Endothelial cell of umbilical vein (primary cell): ENCODE results near the gene FAM98B. TPM values are rescaled to one million over a fixed set of nuclear protein-coding genes. Genes with fewer than 3 reads are reported as not detected.

ENCODE experiments used
- BruUV-seq: library from RNA; stranded (reverse); fragments of 400-500 nt; replicated peaks from 2 replicates; lab custom pipeline; 2021; lab: Mats Ljungman, UMichigan
- CTCF ChIA-PET: fragments of 300-600, 350-600 bp; sonication (Branson Sonifier 250); formaldehyde crosslinking; loops from one replicate; lab custom pipeline; 2021; ENCODE audit warnings: antibody characterized with exemption, inconsistent platforms; lab: Charles Lee
- POLR2A ChIA-PET: fragments of 300-600, 350-600 bp; sonication (Branson Sonifier 250); formaldehyde crosslinking; loops from one replicate; lab custom pipeline; 2021; ENCODE audit warnings: antibody characterized with exemption, inconsistent platforms; lab: Charles Lee
- DNase-seq: peaks from one replicate; pipeline ENCODE4 v3.0.0-alpha.2; 2011; ENCODE audit warnings: low read depth, low spot score
- FAIRE-seq: peaks from 2 replicates; lab custom pipeline; 2011; peaks lifted over from hg19 to GRCh38; lab: Jason Lieb, UNC
- H2AFZ ChIP-seq: 2 replicates; pipeline ENCODE4 v1.6.0; 2012; ENCODE audit warnings: low read depth, low read length, control low read depth, inconsistent platforms
- H3K27ac ChIP-seq: 2 replicates; pipeline ENCODE4 v1.5.1; 2011; ENCODE audit warnings: low read depth, mild to moderate bottlenecking, control low read depth, low read length, moderate library complexity; ENCODE audit not compliant: insufficient read depth
- H3K27me3 ChIP-seq, 2 experiments: 2 replicates each; pipeline versions ENCODE4 v1.6.0 to v1.6.1; 2011; ENCODE audit warnings: low read length in 2 of 2, mixed read lengths in 1 of 2; ENCODE audit not compliant: control insufficient read depth in 2 of 2, insufficient read depth in 2 of 2
- H3K36me3 ChIP-seq, 2 experiments: 2 replicates in 1 of 2; 3 replicates in 1 of 2; pipeline ENCODE4 v1.5.1; 2011; ENCODE audit warnings: low read length in 2 of 2, mild to moderate bottlenecking in 1 of 2, moderate library complexity in 1 of 2; ENCODE audit not compliant: control insufficient read depth in 2 of 2, insufficient read depth in 2 of 2; ENCODE audit errors: extremely low read depth in 1 of 2
- H3K4me1 ChIP-seq: 3 replicates; pipeline ENCODE4 v1.5.1; 2011; ENCODE audit warnings: mild to moderate bottlenecking, low read length; ENCODE audit not compliant: control insufficient read depth, insufficient read depth; ENCODE audit errors: extremely low read depth
- H3K4me2 ChIP-seq: 2 replicates; pipeline ENCODE4 v1.6.1; 2011; ENCODE audit warnings: low read length, control low read depth, mixed read lengths; ENCODE audit not compliant: insufficient read depth
- H3K4me3 ChIP-seq, 3 experiments: fragments of 200-600 bp in 1 of 3; sonication (generic), shearing (Covaris generic) in 1 of 3; replicated peaks in 1 of 3; 2 replicates each; pipeline ENCODE4 v1.5.1; 2011 to 2016; ENCODE audit warnings: control low read depth in 3 of 3, low read length in 3 of 3, mild to moderate bottlenecking in 2 of 3, inconsistent platforms in 1 of 3, low read depth in 1 of 3, moderate library complexity in 1 of 3; ENCODE audit not compliant: insufficient read depth in 1 of 3
- H3K79me2 ChIP-seq: 2 replicates; pipeline ENCODE4 v1.6.0; 2012; ENCODE audit warnings: low read length, inconsistent platforms; ENCODE audit not compliant: control insufficient read depth, insufficient read depth
- H3K9ac ChIP-seq: replicated peaks from 2 replicates; pipeline ENCODE3; 2011; ENCODE audit warnings: low read length, control low read depth; ENCODE audit not compliant: insufficient read depth; ENCODE audit errors: extremely low read depth
- H3K9me1 ChIP-seq: replicated peaks from 3 replicates; pipeline ENCODE4 v1.6.0; 2011; ENCODE audit warnings: mild to moderate bottlenecking, low read length; ENCODE audit not compliant: control insufficient read depth, insufficient read depth; ENCODE audit errors: extremely low read depth
- H3K9me3 ChIP-seq: replicated peaks from 2 replicates; pipeline ENCODE4 v1.5.1; 2012; ENCODE audit warnings: low read length, inconsistent platforms; ENCODE audit not compliant: control insufficient read depth, insufficient read depth
- H4K20me1 ChIP-seq: replicated peaks from 2 replicates; pipeline ENCODE3; 2011; ENCODE audit warnings: mild to moderate bottlenecking, low read length; ENCODE audit not compliant: control insufficient read depth, insufficient read depth; ENCODE audit errors: extremely low read depth
- CTCF ChIP-seq, 2 donors: IDR thresholded peaks; 1 replicate in 1 of 2; 2 replicates in 1 of 2; pipeline ENCODE4 v1.5.1; 2011; ENCODE audit warnings: low read length in 2 of 2, mild to moderate bottlenecking in 2 of 2, moderate library complexity in 2 of 2, control low read depth in 1 of 2, inconsistent platforms in 1 of 2, low read depth in 1 of 2; ENCODE audit not compliant: insufficient read depth in 1 of 2; ENCODE audit errors: extremely low read depth in 1 of 2
- EZH2 ChIP-seq: IDR thresholded peaks from 2 replicates; pipeline ENCODE4 v1.6.1; 2012; ENCODE audit warnings: borderline replicate concordance, low read depth, mild to moderate bottlenecking, moderate library complexity, low read length, inconsistent platforms; ENCODE audit not compliant: severe bottlenecking
- GATA2 ChIP-seq: IDR thresholded peaks from 2 replicates; pipeline ENCODE4 v1.7.0; 2011; ENCODE audit warnings: low read depth, mild to moderate bottlenecking, moderate library complexity, mixed read lengths, low read length; ENCODE audit not compliant: insufficient read length, insufficient read depth
- dilution Hi-C: fragments of 300-500 bp; cut with MboI; formaldehyde crosslinking; loops from one replicate; pipeline ENCODE4 v1.15.0; 2019; ENCODE audit warnings: low sequenced_read_pairs; ENCODE audit not compliant: extremely low pct_ligation_motif_present
- intact Hi-C: fragments of 100-400 bp; cut with micrococcal nuclease; formaldehyde crosslinking; loops from one replicate; pipeline ENCODE4 v1.10.0; 2022
- polyA plus RNA-seq, 4 experiments: library from polyadenylated mRNA; depleted of rRNA in 3 of 4; stranded (reverse) in 3 of 4; unstranded in 1 of 4; fragments of >200 nt; gene quantifications; 2 replicates each; pipeline versions ENCODE4 v1.2.1 to v1.2.3, GENCODE V29; 2011 to 2012; ENCODE audit warnings: missing spikeins in 1 of 4
- total RNA-seq: library from RNA; stranded (reverse); gene quantifications from 2 replicates; pipeline ENCODE4 v1.2.3, GENCODE V29; 2021
- TF ChIP-seq, protein P1 (sequence below): IDR thresholded peaks from 2 replicates; pipeline ENCODE4 v1.6.1; 2011; ENCODE audit not compliant: insufficient read depth, insufficient read length

FAM98B gene
- total and polyA plus RNA-seq, 2 donors (not counting 3 experiments of a cell fraction or from before 2014, with no cell fraction given), result 4.2 to 22.3 TPM

DNA sequence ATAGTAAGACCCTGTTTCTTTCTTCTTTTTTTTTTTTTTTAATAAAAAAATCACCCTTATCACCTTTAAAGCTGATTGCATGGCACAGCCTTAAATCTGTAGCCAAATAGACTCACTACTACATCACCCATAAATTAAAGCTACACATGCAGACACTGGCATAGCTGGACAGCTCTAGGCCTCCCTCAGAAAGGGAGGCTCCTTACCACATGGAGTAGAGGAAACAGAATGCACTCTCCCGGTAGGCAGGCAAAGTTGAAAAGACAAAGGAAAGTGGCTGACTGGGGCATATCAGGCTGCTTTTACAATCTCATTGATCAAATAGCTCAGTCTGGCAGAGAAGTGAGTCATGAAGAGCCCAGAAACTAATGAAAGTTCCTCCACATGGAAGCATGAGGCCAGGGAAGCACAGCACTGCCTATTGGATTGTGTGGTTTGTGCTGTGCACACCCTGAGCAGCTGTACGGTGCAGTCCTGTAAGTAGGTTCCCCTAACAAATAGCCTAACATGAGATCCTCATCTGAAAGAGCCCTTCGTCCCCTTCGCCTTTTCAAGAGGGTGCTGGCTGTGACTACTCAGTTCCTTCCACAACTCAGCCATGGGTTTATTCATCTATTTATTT is 32.7 kb upstream of the FAM98B start:
- no peak for DNase-seq
- Histone ChIP-seq H3K4me3 (no peak overlapping the region), H3K9me3 (no peaks in the 10 kb centered on the region), H3K27me3 (peaks cover 25 to 49% of the 10 kb centered on the region in 2 experiments), H3K36me3 (no peaks in the 10 kb centered on the region), H3K9me1 (no peaks in the 10 kb centered on the region), H3K4me2 (no peak overlapping the region), H3K9ac (no peak overlapping the region), H3K4me1 (no peaks in the 10 kb centered on the region), H3K79me2 (no peaks in the 10 kb centered on the region), H4K20me1 (no peaks in the 10 kb centered on the region), H3K27ac (no peak overlapping the region), H2AFZ (no peak overlapping the region)
- intact Hi-C loops (no loop called here), dilution Hi-C loops (no loop called here)
- TF ChIP-seq GATA2, result no peak
- no peak for TF ChIP-seq EZH2
- TF ChIP-seq, protein P1, sequence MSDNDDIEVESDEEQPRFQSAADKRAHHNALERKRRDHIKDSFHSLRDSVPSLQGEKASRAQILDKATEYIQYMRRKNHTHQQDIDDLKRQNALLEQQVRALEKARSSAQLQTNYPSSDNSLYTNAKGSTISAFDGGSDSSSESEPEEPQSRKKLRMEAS, result no peak
- TF ChIP-seq CTCF (IDR thresholded peaks at IDR 0.05; ENCODE audit: extremely low read depth in 1 of 2, insufficient read depth in 1 of 2, low read depth in 1 of 2, low read length in 2 of 2), result no peak
- CTCF ChIA-PET, result interaction anchor here (0.6 to 4.1 kb wide), 7 partner anchors 12 to 425 kb away, joined by 3 to 24 read pairs (median 4); no protein-coding TSS in a partner anchor
- BruUV-seq, result no TSS peak
- POLR2A ChIA-PET, result no interaction called here
- peak; percentile 18 for FAIRE-seq
